Kidney glomerular epithelial cell (primary cell): ENCODE measurements around the gene TMEFF2.
"Not testable (repeated sequence)": the region's sequence is repeated elsewhere in the genome, so short reads cannot be mapped to it uniquely, and the experiment has no call there.

ENCODE experiments used
- DNase-seq: peaks from one replicate; lab custom pipeline; 2025; lab: John Stamatoyannopoulos, UW

The TMEFF2 gene

DNA sequence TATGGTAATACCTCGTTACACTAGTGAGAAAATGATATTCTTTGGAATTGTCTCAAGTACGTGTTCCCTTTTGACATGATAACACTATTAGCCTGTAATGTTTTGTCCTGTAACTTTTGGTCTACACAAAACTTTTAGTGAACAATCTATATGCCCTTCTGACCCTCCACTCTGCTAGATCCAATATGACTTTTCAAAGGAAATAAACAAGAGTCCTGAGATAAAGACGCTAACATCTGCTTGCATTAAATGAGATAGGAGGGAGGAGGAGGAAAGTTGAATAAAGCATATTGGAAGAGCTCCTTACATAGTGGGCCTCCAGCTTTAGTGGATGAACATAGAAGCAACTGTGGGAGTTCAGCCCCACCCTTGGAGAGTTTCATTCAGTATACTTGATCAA lies 264.5 kb downstream of the TMEFF2 start:
- no peak for DNase-seq

DNA sequence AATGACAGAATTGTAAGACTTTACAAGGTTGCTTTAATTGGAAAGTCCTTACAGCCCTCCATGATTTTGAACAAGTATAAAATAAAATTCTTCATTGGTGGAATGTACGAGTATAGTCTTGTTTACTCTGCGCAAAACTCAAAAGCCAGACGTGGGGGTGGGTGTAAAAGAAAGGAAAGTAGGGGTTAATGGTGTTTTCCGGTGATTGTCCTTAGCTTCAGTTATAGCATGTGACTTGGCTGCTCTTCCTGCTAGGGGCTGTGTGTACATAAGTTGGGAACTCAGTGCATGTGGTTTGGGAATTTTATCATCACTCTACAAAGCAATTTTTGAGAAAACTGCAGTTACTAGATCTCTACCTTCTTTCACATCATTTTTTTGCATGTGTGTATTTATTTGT lies 265.4 kb downstream of the TMEFF2 start:
- DNase-seq, result no peak

DNA sequence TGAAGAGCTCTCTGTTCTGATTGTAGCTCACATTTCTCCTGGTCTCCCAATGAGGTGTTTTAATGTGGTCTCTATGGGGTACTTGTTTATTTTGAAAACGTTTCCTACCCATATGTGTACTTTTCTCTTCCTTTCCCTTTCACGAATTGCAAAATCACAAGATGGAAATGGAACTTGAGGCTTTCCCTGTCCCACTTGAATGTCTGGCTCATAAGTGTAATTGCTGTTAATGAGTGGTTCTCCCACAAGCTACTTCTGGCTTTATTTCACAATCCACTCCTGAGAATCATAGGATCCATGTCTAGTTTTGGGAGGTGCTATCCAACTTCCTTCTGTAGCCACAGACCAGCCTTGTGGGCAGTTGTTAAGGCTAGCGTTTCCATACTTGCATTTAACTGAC lies 266.7 kb downstream of the TMEFF2 start:
- DNase-seq, result peak; percentile 62

- DNase-seq, result peak; percentile 85
Measured at GRCh38 chr2:191927319-191927867, 267.3 kb downstream of the TMEFF2 start.

GRCh38 chr2:191926671-191927070 lies 268.1 kb downstream of the TMEFF2 start:
- no peak for DNase-seq

DNA sequence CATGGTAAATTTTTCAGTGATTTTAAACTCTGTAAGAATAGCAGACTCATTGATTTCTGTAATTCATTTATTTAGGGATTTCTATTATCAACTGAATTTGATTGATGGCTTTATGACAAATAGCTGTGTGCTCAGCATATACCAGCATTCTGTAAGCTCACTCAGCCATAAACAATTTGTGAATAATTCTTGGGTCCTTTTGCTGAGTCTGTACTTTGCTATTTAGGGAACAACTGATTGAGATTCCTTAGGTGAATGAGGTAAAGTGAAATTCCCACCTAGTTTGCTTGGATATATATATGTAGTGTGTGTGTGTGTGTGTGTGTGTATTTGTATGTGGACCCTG lies 271.1 kb downstream of the TMEFF2 start:
- DNase-seq, result peak; percentile 80

DNA sequence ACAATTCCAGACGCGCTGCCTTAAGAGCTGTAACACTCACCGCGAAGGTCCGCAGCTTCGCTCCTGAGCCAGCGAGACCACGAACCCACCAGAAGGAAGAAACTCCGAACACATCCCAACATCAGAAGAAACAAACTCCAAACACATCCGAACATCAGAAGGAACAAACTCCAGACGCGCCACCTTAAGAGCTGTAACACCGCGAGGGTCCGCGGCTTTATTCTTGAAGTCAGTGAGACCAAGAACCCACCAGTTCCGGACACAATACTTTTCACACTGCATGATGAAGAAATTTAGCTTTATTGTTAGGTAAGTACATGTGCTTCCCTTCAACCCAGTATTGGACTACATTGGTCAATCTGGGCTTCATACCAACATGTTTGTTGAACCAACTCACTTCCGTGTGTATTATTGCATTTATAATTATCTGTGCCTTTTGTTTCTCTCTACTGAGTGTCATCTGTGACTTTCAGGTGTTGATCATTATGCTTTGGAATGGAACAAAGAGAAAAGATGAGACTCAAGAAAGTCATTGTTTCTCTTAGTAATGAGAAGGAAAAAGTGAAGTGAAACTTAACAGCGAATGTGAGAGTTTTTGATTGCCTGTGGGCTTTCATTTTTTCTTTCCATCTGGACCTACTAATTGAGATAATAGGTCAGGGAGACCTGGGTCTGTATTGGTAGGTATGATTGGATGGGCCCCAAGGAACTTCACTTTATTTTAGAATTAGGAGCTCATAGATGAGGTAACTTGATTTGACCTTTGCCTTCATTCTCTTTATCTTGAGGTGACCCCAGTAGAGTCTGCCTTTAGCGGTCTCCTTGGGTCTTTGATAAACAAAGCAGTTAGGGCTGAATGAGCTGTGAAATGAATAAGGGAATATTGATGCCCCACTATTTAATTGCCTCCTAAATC lies 271.7 kb downstream of the TMEFF2 start:
- no peak for DNase-seq

DNA sequence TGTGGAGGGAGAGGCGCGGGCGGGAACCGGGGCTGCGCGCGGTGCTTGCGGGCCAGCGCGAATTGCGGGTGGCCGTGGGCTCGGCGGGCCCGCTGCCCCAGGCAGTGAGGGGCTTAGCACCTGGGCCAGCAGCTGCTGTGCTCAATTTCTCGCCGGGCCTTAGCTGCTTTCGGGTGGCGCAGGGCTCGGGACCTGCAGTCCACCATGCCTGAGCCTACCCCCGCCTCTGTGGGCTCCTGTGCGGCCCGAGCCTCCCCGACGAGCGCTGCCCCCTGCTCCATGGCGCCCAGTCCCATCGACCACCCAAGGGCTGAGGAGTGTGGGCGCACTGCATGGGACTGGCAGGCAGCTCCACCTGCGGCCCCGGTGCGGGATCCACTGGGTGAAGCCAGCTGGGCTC lies 273.1 kb downstream of the TMEFF2 start:
- not testable (repeated sequence) for DNase-seq

- no peak for DNase-seq
Measured at GRCh38 chr2:191920502-191920901, 274.2 kb downstream of the TMEFF2 start.

- no peak for DNase-seq
Measured at GRCh38 chr2:191917967-191918651, 276.6 kb downstream of the TMEFF2 start.

- no peak for DNase-seq
Measured at GRCh38 chr2:191917430-191917881, 277.3 kb downstream of the TMEFF2 start.

DNA sequence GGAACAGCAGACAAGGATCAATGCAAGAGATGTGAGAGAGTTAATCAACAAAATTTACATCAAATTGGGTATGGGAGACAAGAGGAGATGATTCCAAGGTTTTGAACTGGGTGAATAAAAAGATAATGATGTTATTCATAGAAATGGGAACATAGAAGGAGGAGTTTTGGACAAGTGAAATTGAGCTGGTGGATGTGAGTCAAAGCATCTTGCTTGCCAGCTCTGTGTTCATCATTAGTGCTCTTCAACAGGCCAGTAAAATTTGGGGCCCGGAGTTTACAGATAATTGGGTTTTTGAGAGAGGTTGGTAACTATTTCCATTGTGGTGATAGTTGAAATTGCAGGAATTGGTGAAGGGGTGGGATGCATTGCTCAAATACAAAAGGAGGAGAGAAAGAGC lies 277.9 kb downstream of the TMEFF2 start:
- DNase-seq, result no peak

DNA sequence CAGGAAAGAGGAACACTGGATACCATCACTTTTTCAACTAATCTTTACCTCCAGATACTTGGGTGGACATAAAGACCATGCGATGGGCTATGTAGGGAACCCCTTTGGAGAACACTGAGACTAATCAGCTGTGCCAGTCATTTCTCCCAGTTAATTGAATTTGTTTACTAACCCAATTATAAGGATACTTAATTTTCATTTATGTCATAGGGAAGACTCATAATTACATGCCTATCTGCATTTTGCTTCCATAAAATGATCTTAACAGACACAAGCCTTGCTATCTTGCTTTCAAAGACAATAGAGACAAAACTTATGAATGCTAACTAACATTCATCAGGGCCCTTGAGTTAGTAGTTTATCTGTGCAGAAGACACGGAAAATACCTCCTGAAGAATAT lies 279.0 kb downstream of the TMEFF2 start:
- no peak for DNase-seq

DNA sequence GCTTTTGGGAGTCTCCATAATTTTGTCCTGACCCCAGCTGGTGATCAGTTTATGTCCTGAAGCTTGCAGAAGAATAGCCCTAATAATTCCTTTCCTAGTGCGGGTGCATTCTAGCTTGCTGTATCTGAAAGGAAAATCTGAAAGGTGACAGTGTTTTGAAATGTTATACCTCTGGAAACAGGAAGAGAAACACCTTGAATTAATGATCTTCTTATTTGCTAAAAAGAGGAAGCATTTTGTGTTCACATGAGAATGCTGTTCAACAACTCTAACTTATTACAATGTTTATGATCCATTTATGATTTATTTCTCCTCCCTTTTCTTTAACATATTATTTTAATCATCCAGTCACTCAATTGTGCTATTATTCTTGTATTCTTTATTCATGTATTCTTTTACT lies 280.9 kb downstream of the TMEFF2 start:
- no peak for DNase-seq

DNA sequence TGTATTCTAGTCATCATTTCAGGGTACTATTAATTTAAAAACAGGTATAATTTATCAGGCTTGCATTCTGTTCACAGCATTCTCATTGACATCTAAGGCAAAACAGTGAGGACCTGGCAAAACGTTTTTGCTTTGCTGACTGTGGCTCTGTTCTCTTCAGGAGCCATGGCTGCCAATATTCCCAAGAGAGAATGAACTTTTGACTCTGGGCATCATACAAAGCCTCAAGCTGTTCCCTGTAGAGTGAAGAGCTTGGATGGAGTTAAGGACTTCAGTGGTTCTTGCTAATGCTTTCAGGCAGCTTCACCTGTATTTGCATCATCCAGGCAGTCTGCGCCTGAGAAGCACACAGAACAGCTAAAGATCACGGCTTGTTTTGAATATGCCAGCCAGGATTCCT lies 282.0 kb downstream of the TMEFF2 start:
- DNase-seq, result no peak

DNA sequence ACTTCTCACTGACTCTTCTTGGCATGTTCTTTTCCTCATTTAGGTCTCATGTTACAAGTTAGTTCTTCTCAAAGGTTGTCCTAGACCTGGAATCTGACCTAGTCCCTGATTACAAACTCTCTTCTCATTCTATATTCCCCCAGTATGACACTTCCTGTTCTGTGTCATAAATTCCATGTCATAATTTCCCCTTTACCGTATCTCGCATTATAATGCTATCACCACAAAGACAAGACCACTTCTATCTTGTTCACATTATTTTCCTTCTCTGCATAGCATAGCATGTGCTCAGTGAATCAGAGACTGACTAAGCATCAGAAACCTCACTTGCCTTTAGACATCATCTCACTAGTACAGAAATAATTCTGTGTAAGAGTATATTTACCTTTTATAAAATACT lies 284.2 kb downstream of the TMEFF2 start:
- DNase-seq, result peak; percentile 81

- no peak for DNase-seq
Measured at GRCh38 chr2:191908874-191909273, 285.9 kb downstream of the TMEFF2 start.

GRCh38 chr2:191907545-191907944 lies 287.2 kb downstream of the TMEFF2 start:
- no peak for DNase-seq

GRCh38 chr2:191907091-191907490 lies 287.6 kb downstream of the TMEFF2 start:
- no peak for DNase-seq

- no peak for DNase-seq
Measured at GRCh38 chr2:191905336-191905735, 289.4 kb downstream of the TMEFF2 start.

- no peak for DNase-seq
Measured at GRCh38 chr2:191901031-191901430, 293.7 kb downstream of the TMEFF2 start.

DNA sequence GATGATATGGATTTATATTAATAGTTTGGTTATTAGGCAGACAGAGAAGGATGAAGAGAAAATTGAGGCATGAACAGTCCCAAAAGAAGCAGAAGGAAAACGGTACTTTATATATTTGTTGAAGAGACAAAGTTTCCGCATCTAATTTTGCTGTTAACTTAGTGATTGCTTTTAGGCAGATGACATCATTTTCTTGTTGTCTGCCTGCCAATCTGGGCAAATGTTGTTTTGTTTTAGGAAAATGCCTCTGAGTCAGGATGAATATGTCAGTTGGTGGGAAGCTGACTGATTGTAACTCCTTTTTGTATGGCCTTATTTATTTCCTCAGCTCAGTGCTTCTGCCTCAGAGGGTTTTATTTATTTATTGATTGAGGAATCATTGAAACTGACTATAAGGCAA lies 295.3 kb downstream of the TMEFF2 start:
- DNase-seq, result peak; percentile 81
